DMS114 treated with DMSO at 0.1 percent for 48 hours (cell line): Measurements from ENCODE around the gene SULT4A1.

Source experiments
- DNase-seq: peaks from one replicate; lab custom pipeline; 2025; ENCODE audit not compliant: unreplicated experiment; lab: John Stamatoyannopoulos, UW

Gene SULT4A1

DNA sequence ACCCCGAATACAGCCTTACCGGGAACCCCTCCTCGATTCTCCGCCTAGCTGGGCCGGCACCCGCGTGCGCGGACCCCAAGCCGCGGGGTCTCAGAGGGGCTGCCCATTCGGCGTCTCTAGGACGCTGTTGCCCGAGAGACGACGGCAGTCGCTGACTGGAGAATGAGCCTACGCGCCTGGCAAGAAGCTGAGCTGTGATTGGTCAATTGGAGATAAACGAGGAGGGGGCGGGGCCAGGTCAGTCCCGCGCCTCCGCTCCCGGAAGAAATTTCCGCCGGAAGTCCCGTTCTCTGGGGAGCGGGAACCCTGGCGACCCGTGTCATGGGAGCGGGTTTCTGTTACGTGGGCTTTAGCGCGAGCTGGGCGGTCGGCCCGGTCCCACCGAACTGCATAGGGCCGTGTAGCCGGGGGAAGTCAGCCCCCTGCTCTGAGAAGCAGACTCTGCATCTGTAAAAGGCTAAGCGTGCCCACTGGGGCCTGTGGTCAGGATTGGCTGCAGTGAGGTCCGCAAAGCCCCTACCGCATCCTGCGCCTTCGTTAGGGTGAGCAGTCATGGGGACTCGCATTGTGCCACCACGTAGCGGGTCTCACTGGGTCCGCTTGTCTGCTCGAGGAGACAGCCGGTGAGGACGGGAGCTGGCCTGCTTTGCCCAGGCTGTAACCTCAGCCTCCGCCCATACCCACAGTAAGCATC, 50.0 kb downstream of the SULT4A1 start, which contains the start of gene EFCAB6:
Gene EFCAB6, minus strand, starts transcription at position 157 of the 694 bp plus-strand sequence. CDS start 29,987 bp downstream, outside the sequence.
- peak; percentile 88 for DNase-seq

DNA sequence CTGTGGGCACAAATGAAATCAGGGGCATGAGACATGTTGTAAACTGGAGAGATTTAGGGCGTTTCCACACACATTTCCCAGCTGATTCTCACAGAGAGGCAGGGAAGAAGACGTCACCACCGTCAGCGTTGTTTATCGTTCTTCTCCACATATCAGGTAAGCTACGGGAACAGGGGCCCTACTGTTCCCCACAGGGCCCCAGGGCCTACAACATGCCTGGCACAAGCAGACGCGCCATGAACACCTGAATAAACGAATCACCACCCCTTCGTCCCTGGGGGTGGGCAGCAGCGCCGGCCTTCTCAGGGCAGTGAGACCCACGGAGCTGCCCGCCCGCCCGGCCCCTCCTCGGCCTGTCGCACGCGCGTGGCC, 50.5 kb downstream of the SULT4A1 start:
- no peak for DNase-seq

DNA sequence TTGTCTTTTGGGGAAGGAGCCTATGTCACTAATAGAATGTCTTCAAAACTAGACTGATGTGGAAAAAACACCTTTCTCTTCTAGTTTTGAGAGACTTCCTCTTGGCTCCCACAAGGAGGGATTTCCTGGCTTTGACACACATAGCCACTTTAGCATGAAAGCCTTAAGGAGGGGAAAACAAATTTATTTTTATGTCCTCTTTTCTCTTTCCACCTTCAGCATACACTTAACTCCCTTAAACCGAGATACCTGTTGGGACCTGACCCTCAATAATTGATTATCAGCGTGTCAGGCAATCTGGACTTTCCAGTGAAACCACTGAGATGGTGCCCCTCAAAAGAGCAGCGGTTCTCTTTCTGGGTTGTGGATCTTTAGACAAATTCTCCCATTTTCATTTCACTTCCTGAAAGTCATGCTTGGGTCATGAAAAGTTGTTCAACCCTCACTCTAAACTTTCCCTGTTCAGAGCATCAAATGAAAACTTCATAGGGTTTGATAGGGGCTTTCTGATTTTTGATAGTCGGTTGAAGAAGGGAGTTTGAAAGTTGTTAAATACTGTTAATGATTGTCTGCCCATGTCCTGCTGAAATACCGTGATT, 59.3 kb downstream of the SULT4A1 start:
- no peak for DNase-seq

DNA sequence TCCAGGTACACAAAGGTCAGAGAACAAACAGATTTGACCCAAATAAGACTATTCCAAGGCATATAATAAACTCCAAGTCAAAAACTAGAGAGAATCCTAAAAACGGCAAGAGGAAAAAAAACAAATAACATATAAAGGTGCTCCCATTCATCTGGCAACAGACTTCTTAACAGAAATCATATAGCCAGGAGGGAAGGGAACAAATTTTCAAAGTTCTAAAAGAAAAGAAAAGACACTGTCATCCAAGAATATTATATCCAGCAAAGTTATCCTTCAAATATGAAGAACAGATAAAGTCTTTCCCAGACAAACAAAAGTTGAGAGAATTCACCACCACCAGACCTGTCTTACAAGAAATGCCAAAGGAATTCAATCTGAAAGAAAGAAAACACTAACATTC, 61.3 kb downstream of the SULT4A1 start:
- no peak for DNase-seq

DNA sequence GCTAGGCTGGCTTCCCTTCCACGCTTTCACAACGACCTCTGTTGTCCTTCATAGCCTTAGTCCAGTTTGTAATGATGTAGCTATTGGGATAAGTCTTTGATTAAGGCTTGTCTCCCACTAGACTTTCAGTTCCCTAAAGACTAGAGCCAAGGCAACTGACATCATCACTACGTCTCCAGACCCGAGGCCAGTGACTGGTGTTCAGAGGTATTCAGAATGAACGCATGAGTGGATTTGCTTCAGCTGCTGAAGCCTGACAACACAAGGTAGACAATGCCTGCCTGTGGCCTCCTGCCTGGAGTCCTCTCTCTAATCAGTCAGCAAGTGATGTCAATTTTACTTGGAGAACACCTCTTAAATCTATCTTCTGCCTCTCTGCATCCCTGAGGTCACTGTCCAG, 63.8 kb downstream of the SULT4A1 start:
- DNase-seq = no peak

DNA sequence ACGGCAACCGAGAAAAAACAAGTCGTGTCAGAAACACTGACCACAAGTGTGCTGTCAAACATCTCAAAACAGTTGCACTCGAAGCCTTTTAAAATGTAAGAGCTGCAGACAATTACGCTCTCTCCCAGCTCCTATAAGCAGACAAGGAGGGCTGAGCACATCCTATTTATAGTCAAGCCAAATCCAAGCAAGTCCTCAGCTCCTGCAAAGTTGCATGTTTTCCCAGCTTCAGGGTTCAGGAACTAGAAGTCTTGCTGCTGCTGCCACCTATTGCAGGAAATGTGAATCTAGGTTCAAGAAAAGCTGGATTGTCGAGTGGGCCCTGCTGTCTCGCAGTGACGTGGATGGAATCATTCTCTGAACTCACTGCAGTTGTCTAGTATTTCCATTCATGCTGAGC, 65.7 kb downstream of the SULT4A1 start:
- DNase-seq = peak; percentile 16

DNA sequence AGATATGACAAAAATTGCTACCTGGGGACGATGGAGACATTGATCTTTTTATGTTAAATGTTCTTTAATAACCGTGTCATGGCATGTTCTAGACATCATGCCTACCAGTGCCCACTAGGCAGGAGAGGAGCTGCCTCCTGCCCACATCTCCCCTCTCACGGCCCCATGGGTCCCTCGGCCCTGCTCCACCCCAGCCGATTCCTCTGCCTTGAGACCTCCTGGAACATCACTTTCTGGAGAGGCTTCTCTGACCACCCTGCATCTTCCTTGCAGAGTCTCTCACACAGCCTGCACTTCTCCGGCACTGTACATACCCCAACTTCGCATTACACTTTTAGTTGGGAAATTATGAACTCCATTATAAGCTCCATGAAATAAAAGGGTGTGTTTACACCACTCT, 67.0 kb downstream of the SULT4A1 start:
- DNase-seq = no peak

DNA sequence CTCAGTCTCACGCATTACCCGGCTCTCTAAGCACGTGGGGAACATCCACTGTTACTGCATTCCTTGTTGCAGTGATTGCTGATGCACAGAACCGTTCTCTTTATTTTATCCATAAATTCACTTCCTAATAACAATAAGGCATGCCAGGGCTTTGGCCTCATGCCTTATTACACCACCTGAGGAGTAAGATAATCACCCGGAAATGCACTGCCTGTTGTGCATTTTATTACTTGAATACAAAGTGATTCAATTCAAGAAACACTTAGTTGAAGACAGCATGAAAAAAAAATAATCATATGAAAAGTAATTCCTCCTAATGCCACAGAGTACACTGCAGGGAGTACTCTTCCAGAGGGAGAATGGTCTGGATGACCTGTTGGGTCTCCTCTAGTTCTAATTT, 69.4 kb downstream of the SULT4A1 start:
- DNase-seq = no peak

DNA sequence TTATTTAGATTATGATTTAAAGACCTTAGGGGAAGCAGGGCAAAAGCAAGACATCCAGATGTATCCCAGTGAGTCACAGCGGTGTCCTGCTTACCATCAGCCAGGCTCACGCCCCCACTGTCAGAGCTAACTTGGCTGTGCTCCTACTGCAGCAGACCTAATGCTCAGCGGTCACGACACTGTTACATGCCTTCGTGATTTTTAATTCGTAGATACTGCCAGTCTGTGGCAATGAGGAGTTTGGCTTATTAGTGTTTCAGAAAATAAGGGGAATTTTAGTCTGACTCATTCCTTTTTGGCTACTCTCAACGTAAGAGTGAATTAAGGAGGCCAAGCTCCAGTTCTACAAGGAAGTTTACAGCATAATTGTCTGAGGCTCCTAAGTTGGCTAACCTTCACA, 72.9 kb downstream of the SULT4A1 start:
- DNase-seq = no peak

DNA sequence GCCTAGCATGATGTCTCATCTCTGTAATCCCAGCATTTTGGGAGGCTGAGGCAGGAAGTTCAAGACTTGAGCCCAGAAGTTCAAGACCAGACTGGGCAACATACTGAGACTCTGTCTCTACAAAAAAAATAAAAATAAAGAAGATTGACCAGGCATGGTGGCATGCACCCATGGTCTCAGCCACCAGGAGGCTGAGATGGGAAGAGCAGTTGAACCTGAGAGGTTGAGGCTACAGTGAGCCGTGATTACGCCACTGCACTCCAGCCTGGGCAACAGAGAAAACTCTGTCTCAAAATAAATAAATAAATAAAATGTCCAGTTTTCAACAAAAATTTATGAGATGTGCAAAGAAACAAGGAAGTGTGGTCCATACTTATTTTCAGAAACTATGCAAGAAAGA, 78.5 kb downstream of the SULT4A1 start:
- no peak for DNase-seq

DNA sequence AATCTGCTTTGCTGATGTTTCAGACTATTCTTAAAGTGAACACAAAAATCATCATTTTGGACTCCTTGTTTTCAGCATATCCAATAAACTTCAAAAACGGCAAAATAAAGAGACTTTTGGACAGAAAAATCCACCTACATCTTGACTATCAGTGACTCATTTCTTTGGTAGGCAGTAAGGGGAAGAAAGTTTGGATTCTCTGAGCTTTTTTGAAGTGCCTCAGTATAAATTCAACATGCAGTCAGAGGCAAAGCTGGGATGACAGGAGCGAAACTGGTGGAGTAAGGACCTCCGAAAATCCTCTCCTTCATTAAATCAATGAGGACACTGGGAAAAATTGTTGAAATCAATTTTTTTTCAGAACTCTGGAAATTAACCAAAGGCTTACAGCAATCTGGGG, 79.9 kb downstream of the SULT4A1 start:
- DNase-seq = no peak

DNA sequence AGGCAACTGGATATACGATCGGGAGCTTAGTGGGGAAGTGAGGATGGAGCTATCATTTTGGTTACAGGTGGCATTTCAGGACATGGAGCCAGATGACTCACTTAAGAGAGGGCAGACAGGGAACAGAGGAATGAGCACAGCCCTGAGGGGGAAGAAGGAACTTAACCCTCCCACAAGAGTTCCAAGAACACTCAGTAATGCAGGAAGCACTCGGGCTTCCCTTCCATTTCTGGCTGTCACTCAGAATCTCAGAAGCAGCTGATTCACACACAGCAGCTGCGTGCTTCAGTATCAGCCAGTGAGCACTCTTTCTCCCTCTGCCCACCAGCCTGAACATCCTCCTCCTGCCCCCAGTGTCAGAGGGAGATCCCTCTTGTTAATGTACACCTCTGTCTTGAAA, 85.0 kb downstream of the SULT4A1 start:
- DNase-seq = no peak

DNA sequence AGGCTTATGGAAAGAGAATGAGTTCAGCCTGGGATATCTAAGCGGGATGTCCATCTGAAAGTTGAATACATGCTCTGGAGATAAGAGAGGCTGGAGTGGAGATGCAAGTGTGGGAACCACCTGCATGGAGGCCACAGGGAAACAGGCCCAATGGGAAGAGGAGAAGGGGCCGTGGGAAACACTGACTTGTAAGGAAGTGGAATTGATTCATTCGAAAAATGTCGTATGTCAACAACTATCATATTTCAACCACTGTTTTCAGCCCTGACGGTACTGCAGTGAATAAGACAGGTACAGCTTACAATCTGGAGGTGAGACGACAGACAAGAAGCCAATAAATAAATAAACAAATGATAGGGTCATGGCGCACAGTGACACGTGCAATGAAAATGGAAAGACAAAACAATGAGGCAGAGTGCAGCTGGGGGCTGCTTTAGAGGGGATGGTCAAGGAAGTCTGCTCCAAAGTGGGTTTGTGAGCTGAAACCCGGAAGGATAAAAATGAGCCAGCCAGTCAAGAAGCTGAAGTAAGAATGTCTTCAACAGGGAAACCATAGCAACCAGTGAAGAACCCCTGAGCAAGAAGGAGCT, 86.1 kb downstream of the SULT4A1 start:
- DNase-seq = no peak
